Cerebellar cortex (tissue), 1 donor: ENCODE results near the gene ANAPC15.
A peak's percentile ranks its signal among the peaks of the same experiment; 100 is the strongest.

Experiments
- DNase-seq: peaks from one replicate; pipeline ENCODE4 v3.0.0-alpha.2; 2015; ENCODE audit warnings: low spot score

ANAPC15 gene

GRCh38 chr11:72084965-72085364, 27.5 kb downstream of the ANAPC15 start:
- DNase-seq = peak; percentile 95

- no peak for DNase-seq
These were observed 28.4 kb downstream of the ANAPC15 start for GRCh38 chr11:72084076-72084475.

GRCh38 chr11:72083414-72083813, 29.1 kb downstream of the ANAPC15 start:
- DNase-seq = no peak

GRCh38 chr11:72081821-72082453, 30.6 kb downstream of the ANAPC15 start:
- DNase-seq = no peak

GRCh38 chr11:72081184-72081644, 31.3 kb downstream of the ANAPC15 start:
- DNase-seq = no peak

GRCh38 chr11:72080326-72081183, 31.9 kb downstream of the ANAPC15 start, which contains the start of the genes LRRC51 and NUMA1:
Gene LRRC51, plus strand, starts transcription at chr11:72080850. Its CDS starts 8,234 bp downstream, at chr11:72089084.
Gene NUMA1, minus strand, starts transcription at chr11:72080542. Its CDS starts 44,599 bp downstream, at chr11:72035943.
- peak; percentile 100 for DNase-seq

GRCh38 chr11:72079819-72080325, 32.6 kb downstream of the ANAPC15 start:
- DNase-seq = no peak

- no peak for DNase-seq
These were observed 34.0 kb downstream of the ANAPC15 start for GRCh38 chr11:72078477-72078876.

- DNase-seq = no peak
These were observed 36.7 kb downstream of the ANAPC15 start for GRCh38 chr11:72075756-72076155.

GRCh38 chr11:72075109-72075508, 37.4 kb downstream of the ANAPC15 start:
- no peak for DNase-seq

- no peak for DNase-seq
These were observed 40.1 kb downstream of the ANAPC15 start for GRCh38 chr11:72072348-72072747.

- no peak for DNase-seq
These were observed 42.0 kb downstream of the ANAPC15 start for GRCh38 chr11:72070491-72070890.

GRCh38 chr11:72069787-72070251, 42.7 kb downstream of the ANAPC15 start:
- DNase-seq = peak; percentile 26

- DNase-seq = no peak
These were observed 43.3 kb downstream of the ANAPC15 start for GRCh38 chr11:72069200-72069599.

- DNase-seq = no peak
These were observed 44.8 kb downstream of the ANAPC15 start for GRCh38 chr11:72067676-72068075.

GRCh38 chr11:72067266-72067665, 45.2 kb downstream of the ANAPC15 start:
- no peak for DNase-seq

GRCh38 chr11:72066855-72067254, 45.6 kb downstream of the ANAPC15 start:
- DNase-seq = no peak

- no peak for DNase-seq
These were observed 50.6 kb downstream of the ANAPC15 start for GRCh38 chr11:72061739-72062396.
